ENCODE data around the gene PINK1. TPM values are rescaled to one million over a fixed set of nuclear protein-coding genes. Genes with fewer than 3 reads are reported as not detected.

PINK1 gene
- total RNA-seq, 1 experiment from 2014 or later = 17.0 TPM

- Histone ChIP-seq H2BK5ac (ENCODE audit: insufficient read length, low read length) (no peak overlapping the region), H3K4ac (ENCODE audit: low read depth, low read length) (no peak overlapping the region), H2AK5ac (ENCODE audit: insufficient read length, low read length) (no peak overlapping the region), H2BK12ac (ENCODE audit: insufficient read length, low read depth, low read length) (no peak overlapping the region), H4K5ac (ENCODE audit: insufficient read length, low read depth, low read length) (no peak overlapping the region), H3K27me3 (ENCODE audit: insufficient read depth, low read length) (no peaks in the 10 kb centered on the region), H3K79me2 (ENCODE audit: insufficient read depth, low read length) (no peaks in the 10 kb centered on the region), H3K4me2 (ENCODE audit: insufficient read depth, insufficient read length, low read length) (no peak overlapping the region), H3K18ac (ENCODE audit: insufficient read length, low read depth, low read length) (no peak overlapping the region), H3K14ac (ENCODE audit: insufficient read depth, low read length) (no peak overlapping the region), H2BK120ac (ENCODE audit: low read depth, low read length, poor library complexity, severe bottlenecking) (no peak overlapping the region), H3K56ac (ENCODE audit: insufficient read length, low read depth, low read length) (no peak overlapping the region), H3K27ac (ENCODE audit: insufficient read length, low read depth, low read length) (no peak overlapping the region), H2BK20ac (ENCODE audit: low read depth, low read length, poor library complexity, severe bottlenecking) (no peak overlapping the region), H3K79me1 (ENCODE audit: insufficient read depth, low read depth, low read length, poor library complexity, severe bottlenecking) (no peaks in the 10 kb centered on the region), H4K91ac (ENCODE audit: insufficient read length, low read depth, low read length) (no peak overlapping the region), H4K20me1 (ENCODE audit: control insufficient read depth, insufficient read depth, insufficient read length) (no peaks in the 10 kb centered on the region), H4K8ac (replicated peaks; ENCODE audit: insufficient read length, low read depth, low read length) (no peak overlapping the region), H3K9me3 (ENCODE audit: control insufficient read depth, low read depth, low read length) (no peaks in the 10 kb centered on the region), H3T11ph (ENCODE audit: low read length) (no peak overlapping the region), H3K4me1 (ENCODE audit: insufficient read depth, low read length) (no peaks in the 10 kb centered on the region), H3K23ac (ENCODE audit: insufficient read length, low read depth, low read length) (no peak overlapping the region), H3K9ac (ENCODE audit: extremely low read depth, insufficient read length, low read length) (no peak overlapping the region), H3K23me2 (ENCODE audit: insufficient read length, low read depth, low read length, poor library complexity, severe bottlenecking) (no peaks in the 10 kb centered on the region), H2AFZ (ENCODE audit: low read length) (no peak overlapping the region), H2BK15ac (ENCODE audit: low read depth, low read length) (no peak overlapping the region)
- DNase-seq = no peak
- no CpG with 5 or more reads among the region's 13 CpGs for WGBS (ENCODE audit: extremely low coverage, insufficient read length, low lambda C conversion rate)
- Mint-ChIP-seq H3K36me3 (ENCODE audit: insufficient read depth in 1 of 3, low read depth in 3 of 3) (peaks cover 0 to 12% (median 5%) of the 10 kb centered on the region in 3 experiments; a peak in 5 of 7 replicates), H3K27me3 (ENCODE audit: low read depth) (no peaks in the 10 kb centered on the region; the same call in 1 of the 2 replicates), H3K9me3 (no peaks in the 10 kb centered on the region; a peak in 1 of 5 replicates), H3K4me3 (no peak overlapping the region), H3K4me1 (peaks cover 11 to 15% of the 10 kb centered on the region in 2 experiments), H3K27ac (no peak overlapping the region)
- no peak for TF ChIP-seq CTCF (conservative IDR thresholded peaks at IDR 0.05)
Observed at GRCh38 chr1:20644416-20644815, 11.2 kb downstream of the PINK1 start.
